GM19395 (cell line): Measurements from ENCODE around the gene IL18RAP.
A peak's percentile ranks its signal among the peaks of the same experiment; 100 is the strongest.

Experiments used
- ATAC-seq: cut with Tn5 transposase; IDR thresholded peaks from one replicate; pipeline ENCODE4 v1.9.1; 2021; ENCODE audit warnings: mild to moderate bottlenecking, moderate library complexity; ENCODE audit not compliant: unreplicated experiment

The IL18RAP gene

DNA sequence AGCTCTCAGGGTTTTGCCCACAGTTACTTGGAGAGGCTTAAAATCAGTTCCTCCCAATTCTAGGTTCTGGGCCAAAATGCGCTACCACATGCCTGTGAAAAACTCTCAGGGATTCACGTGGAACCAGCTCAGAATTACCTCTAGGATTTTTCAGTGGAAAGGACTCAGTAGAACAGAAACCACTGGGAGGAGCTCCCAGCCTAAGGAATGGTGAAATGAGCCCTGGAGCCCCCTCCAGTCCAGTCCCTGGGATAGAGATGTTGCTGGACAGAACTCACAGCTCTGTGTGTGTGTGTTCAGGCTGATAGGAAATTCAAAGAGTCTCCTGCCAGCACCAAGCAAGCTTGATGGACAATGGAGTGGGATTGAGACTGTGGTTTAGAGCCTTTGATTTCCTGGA is 29.0 kb downstream of the IL18RAP start:
- ATAC-seq = no peak

DNA sequence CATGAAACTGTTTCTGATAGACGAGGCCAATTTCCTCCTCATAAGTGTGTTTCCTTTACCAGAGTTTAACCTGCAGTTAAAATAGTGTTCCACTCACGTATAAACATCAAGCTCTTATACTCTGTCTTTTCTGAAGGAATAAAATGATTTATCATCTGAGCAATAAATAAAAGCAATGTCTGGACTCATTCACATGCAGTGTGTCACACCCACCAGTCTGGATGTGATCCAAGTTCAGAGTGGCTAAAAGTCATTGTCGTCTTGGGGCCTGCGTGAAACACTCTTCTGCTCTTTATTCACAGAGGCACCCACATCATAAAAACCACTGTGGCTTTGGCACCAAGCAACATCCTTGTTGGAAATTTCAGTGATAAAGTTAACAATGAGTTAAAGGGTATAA is 30.5 kb downstream of the IL18RAP start:
- ATAC-seq = no peak

DNA sequence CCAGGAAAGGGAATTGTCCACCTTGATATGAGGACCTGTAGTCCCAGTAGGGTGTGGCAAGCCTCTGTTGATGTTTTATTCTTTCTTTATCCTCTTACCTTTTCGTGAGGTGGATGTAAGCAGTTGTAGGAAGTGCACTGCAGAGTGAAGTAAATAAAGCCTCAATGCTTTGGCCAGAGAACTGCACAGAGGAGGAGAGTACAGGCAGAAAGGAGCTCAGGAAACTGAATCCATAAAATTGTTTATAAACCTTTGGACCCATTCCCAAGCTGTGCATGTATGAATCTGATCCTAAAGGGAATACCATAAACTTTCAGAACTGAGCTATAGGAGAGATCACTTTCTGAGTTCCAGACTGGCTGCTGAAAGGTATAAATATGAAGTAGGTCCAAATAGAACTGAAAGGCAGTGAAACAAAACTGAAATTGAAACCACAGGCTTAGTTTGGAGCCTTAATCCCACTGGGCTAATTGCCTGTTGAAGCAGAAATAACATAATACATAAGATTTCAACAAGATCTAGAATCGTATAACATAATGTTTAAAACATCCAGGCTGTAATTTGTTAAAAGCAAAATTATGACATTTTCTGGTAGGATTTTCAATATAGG is 32.2 kb downstream of the IL18RAP start:
- ATAC-seq = no peak

DNA sequence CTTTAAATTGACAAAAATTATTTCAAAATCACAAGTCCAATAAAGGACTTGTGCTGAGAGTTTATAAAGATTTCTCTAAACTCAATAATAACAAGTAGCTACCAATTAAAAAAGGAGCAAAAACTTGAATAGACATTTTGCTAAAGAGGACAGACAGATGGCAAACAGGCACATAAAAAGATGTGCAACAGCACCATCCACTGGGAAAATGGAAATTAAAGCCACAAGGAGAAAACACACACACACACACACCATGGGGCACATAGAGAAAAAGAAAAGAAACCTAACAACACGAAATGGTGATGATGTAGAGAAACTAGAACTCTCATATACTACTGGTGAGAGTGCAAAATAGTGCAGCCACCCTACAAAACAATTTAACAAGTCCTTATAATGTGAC is 37.5 kb downstream of the IL18RAP start:
- ATAC-seq = no peak

DNA sequence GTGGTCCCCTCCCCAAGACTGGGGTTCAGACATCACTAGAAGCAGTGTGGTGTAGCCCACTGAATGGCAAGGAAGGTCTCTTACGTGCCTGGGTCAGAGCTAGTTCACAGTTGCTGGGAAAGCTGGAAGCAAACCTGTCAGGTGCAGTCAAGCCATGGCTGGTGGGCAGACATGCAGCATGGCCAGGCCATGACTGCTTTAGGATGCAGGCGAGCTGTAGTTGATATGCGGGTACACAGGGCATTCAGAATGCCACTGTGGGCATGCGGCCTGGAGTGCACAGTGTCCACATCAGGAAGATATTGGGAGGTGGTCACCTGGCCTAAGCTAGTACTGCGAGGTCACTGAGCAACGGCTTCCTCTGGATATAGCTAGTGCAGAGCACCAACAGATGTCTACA is 38.2 kb downstream of the IL18RAP start:
- no peak for ATAC-seq

DNA sequence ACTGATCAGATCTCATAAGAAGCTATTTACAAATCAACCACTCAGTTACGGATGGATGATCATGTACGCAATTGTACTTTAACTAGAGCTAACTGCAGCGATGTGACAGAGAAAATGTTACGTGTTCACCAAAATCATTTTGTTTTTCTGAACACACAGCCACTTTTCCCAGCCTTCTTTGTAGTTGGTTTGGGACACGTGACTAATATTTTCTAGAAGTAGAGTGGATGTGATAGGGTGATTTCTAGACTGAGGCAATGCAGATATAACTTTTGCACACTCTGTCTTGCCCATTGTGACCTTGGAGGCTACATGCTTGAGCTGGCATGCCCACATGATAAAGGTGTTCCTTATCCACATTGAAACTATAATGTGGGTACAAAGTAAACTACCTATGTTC is 40.2 kb downstream of the IL18RAP start:
- ATAC-seq = no peak

DNA sequence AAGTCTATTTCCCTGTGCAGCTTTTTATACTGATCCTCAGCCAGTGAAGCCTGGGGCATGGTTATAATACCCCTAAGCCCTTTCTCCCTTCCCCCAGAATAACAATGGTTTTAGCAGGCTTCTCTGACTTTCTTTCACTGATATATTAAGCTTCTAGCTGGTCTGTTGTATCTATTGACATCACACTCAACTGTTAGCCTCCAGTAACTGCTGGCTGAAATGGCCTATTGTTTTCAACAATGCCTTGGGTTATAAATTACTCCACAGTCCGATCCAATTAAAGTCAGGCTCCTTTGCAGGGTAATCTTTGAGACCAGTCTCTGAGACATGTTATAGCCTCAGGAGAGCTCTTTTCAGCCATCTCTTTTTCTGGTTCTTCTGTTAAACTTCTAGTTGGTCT is 47.2 kb downstream of the IL18RAP start:
- ATAC-seq = no peak

DNA sequence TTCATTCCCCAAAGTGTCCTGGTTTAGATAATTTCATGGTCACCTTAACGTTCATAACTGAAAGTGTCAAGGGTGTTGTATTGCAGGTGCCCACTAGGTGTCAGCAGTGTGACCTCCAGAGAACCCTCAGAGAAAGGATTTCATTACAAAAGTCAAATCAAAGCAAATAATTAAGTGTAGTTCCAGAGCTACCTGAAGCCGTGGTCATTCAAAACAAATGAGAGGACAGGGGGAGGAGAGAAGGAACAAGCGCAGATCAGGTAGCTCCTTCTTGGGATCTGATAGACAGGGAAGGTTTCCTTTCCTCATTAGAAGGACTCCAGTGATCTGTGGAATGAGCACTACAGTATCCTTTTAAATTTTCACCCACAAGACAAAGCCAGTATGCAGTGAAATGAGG is 50.1 kb downstream of the IL18RAP start, which contains the start of gene SLC9A4:
Gene SLC9A4 (plus strand): TSS at position 207 of the 400 bp plus-strand sequence. CDS start 534 bp downstream, outside the sequence.
- ATAC-seq = peak; percentile 86

DNA sequence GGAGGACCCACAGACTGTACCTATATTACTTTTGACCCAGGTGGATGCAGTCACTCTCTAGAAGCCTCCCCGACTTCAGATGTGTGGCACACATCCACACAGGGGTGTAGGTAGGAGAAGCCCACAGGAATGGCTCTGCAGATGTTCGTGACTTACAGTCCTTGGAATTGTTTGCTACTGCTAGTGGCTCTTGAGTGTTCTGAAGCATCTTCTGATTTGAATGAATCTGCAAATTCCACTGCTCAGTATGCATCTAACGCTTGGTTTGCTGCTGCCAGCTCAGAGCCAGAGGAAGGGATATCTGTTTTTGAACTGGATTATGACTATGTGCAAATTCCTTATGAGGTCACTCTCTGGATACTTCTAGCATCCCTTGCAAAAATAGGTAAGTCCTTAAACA is 50.7 kb downstream of the IL18RAP start:
- peak; percentile 11 for ATAC-seq

DNA sequence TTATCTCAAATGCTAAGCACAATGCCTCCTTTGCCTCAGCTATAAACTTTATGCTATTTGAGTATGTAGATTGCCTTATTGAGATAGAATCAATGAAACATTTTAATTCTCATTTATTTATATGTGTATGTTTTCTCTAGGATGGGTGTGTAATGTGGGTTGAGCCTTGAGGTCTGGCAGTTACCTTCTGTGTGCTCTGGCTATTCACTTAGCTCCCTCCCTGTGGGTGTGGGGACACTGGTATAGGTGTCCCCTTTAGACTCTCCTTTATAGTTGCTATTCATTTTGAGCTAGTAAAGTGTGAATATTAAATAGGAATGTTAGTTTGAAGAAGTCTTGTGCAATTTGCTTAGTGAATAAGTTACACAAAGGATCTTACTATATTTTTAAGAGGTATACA is 51.8 kb downstream of the IL18RAP start:
- no peak for ATAC-seq

DNA sequence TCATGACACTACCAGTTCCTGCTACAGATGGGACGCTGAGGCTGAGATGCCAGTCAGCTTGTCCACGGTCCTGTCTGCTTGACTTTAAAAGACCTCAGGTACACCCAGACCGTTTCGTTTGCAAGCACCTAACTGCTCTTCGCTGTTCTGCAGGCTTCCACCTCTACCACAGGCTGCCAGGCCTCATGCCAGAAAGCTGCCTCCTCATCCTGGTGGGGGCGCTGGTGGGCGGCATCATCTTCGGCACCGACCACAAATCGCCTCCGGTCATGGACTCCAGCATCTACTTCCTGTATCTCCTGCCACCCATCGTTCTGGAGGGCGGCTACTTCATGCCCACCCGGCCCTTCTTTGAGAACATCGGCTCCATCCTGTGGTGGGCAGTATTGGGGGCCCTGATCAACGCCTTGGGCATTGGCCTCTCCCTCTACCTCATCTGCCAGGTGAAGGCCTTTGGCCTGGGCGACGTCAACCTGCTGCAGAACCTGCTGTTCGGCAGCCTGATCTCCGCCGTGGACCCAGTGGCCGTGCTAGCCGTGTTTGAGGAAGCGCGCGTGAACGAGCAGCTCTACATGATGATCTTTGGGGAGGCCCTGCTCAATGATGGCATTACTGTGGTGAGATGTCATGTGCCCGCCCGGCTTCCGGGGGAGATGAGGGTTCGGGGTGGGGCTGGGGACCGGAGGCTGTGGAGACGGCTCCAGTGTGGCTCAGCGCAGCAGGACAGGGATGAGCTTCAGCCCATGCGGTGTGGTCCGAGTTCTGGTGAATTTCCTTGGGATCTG is 55.9 kb downstream of the IL18RAP start:
- no peak for ATAC-seq

DNA sequence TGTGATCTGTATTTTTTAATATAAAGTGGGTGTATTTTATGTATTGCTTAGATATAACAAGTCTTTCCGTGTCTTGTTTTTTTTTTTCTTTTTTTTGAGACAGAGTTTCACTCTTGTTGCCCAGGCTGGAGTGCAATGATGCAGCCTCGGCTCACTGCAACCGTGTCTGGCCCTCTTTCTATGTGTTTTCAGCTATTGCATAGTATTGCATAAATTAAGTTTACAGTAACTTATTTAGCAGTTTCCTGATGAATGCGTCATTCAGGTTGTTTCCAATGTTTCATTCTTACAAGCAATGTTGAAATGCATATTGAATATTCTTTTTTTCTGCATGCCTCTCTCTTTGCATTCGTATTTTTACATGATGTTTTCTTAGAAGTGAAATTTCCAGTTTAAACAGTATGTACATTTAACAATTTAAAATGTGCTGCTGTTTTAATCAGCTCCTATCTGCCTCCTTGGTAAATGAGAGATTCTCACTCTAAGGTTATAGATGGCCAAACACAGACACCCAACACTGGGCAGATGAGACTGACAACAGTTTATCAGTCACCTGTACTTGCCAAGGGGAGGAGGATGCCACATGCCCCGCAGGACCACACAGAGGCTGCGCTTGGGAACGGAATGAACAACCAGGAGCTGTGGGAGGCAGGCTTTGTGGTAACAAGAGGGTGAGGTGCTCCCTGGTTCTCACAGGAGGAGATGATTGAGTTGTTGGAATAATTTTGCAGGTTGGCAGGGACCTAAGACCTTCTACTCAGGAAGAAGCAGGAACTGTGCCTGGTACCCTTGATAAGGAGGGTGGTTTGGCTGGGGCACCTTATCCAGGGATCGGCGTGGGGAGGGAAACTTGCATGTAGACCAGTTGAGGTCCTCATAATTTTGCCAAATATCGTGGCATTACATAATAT is 57.6 kb downstream of the IL18RAP start:
- ATAC-seq = no peak

DNA sequence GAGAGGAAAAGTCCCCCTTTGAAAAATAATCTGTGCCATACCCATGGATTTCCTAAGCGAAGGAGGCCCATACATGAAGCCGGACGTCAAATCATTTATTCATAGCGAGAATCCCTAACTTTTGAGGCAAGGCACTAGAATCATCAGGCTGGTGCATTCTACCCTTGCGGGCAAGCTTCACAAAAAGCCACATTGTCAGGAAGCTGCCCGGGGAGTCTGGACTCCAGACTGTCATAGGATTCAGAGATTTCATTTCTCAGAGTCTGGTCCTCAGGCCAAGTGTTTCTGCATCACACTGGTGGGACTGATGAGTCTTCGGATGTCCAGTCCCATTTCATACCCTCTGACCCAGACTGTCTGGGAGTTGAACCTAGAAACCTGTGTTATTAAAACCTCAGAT is 59.0 kb downstream of the IL18RAP start:
- ATAC-seq = no peak

DNA sequence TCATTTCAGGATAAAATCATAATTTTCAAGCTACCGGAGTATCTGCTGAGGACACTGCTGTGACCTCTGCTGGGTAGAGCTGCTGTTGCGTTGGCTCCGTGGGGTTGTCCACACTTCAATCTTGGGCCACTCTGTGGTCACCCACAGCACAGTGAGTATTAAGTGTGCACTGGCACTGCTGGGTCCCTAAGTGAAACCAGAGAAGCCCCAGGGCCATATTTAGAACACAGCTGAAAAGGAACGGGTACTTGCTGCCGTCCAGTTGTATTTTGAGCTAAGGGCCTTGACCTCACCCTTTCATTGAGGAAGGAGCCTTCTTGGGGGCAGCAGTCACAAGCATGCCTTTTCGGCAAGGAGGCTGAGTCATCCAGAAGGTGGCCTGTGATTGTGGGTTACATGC is 60.1 kb downstream of the IL18RAP start:
- no peak for ATAC-seq

DNA sequence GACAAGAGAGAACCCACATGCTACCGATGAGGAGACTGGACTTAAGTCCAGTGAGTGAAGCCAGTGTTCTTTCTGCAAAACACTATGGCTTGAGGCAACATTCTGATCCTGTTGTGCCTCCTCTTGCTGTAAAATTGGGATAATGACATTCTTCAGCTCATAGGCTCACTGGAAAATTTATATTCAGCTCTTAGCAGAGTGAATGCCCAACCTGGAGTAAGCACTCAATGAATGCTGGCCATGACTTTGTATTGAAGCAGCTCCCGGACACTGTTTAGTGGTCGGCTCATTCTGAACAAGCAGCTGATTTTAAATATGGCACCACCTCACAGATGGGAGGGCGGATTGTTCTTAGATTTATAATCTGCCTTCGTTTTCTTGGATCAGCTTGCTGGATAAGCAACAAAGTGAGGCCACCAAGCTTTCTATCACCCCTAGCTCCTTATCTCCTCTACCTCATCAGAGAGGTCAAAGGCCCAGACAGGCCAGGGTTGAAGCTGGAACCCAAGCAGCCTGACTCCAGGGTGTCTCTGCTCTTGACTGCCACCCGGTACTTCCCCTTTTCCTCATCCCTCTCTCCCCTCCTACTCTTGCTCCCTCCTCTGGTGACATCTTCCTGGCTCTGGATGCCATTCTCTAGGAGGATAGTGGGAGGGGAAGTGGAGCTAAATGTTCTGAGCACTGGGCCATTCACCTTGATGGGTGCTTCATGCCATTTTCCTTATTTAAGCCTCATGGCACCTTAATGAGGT is 61.5 kb downstream of the IL18RAP start:
- ATAC-seq = no peak

DNA sequence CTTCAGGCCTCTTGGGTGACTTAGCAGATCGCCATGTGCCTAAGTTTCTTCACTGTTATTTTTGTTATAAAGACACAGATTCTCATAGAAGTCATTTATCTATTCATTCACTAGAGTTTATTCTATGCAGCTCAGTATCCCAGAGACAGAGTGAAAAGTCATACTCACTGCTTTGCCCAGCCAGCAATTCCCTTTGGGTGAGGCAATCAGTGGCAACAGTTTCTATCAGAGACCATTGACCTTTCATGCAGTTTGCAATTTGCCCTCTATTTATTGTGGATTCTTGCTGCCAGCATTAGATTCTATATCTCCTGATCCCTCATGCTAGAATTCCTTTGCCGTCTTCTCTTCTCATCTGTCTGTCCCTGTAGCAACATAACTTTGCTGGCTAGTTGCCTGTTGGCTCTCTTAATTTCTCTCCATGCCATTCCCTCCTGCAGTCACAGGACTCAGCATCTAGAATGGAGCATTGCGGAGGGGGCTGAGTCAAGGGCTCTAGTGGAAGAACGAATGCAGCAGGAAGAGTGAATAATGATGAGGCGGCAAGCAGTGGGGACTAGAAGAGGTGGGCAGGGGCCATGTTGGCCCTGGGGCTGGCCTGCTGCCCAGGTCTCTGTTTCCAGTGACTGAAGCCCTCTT is 62.3 kb downstream of the IL18RAP start:
- ATAC-seq = no peak

DNA sequence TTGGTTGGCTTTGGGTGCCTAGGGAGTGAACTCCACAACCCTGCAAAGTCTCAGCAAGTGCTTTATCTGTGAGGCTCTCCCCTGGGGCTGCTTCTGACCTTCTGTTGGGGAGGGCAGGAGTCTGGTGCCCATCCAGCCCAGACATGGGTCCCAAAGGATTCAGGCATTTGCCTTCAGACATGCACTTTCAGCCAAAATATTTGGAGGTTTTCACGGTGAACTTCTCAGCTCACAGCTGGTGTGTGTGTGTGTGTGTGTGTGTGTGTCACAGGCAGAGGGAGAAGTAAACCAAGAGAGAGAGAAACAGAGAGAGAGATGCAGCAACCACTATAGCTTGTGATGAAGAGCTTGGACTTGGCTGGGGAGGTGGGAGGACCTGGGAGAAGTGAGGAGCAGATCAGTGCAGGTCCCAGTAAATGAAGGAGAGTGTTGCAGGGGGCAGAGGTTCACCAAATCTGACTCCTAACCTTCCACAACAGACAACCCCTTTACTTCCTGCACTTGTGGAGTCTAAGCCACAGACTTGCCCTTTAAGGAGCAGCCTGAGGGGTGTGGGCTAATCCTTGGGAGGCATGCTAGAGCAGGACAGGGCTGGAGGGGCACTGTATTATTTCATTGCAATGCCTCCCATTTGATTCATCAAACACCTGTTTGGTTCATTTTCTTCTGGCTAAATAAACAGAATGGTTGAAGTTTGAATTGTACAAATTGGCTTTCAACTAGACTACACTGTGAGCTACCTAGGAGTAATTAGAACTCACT is 64.2 kb downstream of the IL18RAP start:
- no peak for ATAC-seq

DNA sequence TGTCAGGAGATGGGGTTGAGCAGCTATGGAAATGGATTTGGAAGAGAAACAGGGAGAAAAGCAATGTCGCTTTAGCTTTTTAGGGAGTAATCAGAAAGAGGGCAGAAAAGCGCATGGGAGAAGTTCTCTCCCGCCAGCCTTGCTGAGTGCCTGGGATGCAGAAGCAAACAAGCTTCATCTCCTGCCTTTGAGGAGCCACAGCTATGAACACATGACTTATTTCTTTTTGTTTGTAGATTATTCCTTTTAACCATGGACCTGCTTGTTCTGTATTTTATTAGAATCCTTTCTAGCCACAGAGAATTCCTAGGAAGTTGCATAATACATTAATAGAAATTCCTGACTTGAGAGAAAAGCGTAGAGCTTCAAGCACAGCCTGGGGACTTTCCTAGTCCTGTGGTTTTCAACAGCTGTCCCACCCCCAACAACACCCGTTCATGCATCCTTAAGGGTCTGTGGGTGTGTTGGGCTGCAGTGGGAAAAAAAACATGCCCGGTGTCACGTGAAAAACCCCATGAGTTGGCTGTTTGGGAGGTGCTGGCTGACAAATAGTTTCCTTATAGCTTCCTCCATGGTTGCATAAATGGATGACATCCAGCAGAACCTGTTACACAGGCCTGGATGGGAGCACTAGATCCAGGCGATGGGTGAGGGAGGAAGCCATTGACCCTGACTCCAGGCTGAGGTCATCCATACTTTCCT is 65.0 kb downstream of the IL18RAP start:
- no peak for ATAC-seq

DNA sequence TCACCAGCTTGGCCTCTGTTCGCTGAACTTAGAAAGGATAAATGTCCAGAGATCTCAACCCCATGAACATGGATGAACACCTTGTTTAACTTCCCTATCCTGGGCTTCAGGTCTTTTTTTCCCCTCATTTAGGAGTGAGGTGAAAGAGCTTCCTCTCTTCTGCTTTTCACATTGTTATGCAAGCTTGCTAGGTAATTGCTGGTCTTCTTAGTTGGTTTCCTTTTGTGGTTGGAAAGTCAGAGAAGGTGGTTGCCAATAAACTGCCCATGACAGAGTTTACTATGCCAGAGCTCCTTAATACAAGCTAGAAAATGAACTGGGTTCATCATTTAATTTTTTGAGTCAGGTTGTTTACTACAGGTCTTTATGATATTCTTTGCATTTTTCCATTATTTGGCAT is 66.7 kb downstream of the IL18RAP start:
- no peak for ATAC-seq
